GM19395 (cell line): ENCODE results near the gene PEMT.

ENCODE experiments used
- ATAC-seq: cut with Tn5 transposase; IDR thresholded peaks from one replicate; pipeline ENCODE4 v1.9.1; 2021; ENCODE audit warnings: mild to moderate bottlenecking, moderate library complexity; ENCODE audit not compliant: unreplicated experiment

The PEMT gene

GRCh38 chr17:17572010-17572785, 19.3 kb downstream of the PEMT start:
- ATAC-seq: no peak

DNA sequence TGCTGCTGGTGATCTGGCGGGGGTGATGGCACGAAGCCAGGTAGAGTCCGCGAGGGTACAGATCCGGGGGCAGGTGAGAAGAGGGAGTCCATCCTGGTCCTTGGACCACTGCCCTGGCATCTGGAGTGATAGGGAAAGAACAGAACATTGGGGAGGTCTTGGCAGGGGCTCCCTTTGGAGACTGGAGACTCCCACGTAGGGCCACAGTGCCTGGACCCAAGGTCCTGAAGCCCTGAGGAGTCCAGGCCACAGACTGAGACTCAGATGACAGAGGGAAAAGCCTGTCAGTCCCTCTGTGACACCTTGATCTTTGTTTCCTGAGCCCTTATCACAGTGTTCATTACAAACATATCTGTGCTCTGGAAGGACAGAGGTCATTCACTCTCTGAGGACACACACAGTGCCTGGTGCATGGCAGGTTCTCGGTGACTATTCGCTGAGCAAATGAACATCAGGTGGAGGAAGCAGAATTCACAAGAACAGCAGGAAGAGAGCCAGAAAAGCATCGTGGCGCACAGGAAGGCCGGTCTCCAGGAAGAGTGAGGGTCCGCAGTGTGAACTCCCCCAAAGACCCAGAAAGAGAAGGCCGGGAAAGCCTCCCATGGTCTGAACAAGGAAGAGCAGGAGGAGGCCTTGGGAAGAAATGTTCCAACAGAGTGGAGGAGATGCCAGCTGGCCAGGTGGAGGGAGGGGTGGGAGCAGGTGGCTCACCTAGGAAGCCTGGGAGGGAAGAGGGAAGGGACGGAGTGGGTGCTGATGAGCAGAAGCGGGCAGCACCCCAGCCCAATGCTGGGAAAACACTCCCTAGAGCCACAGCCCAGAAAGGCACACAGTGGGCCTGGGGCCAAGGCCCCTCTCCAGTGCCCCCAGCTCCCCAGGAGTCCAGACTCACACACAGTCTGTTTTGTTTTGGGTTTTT, 20.5 kb downstream of the PEMT start:
- no peak for ATAC-seq

DNA sequence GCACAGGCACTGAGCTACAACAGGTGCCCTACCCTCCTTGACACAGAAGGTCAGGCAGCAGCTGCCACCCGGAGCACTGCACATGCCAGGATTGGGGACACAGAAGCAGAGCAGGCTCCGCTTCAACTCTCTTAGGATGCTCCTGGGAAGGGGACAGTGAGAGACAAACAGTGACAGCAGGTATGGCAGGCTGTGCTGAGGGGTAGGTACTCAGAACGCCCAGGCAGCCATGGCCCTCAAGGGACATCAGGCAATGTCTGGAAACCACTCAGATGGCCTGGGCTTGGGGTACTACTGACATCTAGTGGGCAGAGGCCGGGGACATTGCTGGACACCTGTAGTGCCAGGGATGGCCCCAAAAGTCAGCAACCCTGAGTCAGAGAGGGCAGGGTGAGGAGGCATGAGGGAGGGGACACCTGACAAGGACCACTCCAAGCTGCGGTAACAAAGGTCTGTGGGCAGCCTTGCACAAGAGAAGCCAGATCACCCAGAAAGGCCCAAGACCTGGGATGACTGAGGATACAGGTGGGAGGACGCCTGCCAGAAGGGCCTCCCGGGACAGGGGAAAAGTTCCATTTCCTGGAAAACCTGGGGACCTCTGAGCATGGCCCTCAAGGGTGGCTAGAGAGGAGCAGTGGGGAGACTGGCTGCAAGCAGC, 21.2 kb downstream of the PEMT start:
- no peak for ATAC-seq

DNA sequence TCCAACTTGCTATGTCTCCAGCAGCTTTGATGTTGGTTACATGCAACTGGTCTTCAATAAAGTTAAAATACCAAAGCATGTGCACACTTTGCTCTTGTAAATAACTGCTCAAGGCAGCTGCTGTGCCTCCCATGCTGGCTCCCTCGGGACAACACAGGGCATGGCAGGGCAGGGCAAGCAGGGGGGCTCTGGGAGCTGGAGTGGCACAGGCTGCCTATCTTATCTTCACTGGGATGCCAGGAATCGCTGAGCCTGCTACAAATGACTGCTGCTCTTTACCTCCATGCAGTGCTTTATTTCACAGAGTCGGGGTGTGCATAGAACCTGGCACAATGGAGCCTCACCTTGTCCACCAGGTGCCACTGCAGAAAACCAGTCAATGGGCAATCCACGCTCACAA, 21.8 kb downstream of the PEMT start:
- no peak for ATAC-seq

DNA sequence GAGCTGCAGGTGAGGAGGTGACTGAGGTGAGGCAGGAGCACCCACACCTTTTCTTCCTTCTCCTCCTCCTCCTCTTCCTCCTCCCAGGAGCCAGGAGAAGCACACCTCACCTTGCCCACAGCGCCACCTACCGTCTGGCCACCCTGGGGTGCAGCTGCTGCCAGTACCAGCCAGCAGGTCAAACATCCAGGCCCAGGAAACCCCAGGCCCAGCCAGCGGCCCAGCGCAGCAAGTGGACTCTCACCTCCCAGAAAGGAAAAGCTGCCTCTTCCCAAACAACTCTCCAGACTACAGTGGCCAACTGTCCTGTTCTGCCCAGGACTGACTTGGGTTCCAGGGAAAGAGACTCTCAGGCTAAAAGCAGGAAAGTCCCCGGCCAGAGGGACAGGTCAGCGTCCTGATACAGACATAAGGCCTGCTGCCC, 22.7 kb downstream of the PEMT start:
- no peak for ATAC-seq

DNA sequence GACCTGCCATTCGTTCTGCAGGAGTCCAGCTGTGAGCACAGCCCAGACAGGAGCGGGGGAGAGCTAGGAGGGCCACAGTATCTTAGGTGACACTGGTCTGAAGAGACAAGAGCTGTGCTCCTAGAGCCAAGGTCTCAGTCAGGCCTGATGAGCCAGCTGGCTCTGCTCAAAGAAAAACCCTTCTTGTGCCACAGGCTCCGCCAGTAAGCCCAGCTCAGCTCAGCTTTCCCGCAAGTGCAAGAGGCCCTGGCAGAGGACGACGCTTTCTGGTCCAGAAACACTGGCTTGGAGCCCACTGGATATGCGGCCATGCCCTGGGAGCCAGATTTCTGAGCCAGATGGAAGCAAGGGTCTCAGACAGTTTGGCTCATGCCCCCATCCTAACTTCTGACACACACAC, 23.9 kb downstream of the PEMT start:
- ATAC-seq: no peak

DNA sequence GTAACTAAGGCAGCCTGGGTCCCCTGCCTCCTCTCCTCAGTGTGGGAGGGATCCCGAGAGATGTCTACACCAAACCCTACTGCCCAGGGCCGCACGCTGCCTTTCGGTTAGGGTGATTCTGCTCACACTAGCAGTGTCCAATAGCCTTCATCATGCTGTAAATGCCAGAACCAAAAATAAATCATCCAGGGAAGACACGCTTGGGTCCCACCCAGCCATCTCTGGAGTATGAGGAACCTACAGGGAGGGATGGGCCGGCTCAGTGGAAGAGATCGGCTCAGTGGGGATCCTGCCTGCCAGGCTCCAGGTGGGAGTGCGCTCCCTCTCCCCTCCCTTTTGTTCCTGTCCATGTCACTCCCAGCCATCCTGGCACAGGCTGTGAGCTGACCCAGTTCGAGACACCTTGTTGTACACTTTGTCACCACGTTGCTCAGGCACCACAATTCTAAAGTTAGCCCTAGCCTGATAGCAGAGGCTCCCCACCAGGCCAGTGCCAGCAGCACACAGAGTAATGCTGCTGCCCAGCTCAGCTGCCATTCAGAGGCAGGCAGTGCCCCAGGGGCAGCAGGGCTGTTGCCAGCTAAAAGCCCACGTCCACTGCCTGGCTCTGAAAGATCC, 24.5 kb downstream of the PEMT start:
- ATAC-seq: no peak

DNA sequence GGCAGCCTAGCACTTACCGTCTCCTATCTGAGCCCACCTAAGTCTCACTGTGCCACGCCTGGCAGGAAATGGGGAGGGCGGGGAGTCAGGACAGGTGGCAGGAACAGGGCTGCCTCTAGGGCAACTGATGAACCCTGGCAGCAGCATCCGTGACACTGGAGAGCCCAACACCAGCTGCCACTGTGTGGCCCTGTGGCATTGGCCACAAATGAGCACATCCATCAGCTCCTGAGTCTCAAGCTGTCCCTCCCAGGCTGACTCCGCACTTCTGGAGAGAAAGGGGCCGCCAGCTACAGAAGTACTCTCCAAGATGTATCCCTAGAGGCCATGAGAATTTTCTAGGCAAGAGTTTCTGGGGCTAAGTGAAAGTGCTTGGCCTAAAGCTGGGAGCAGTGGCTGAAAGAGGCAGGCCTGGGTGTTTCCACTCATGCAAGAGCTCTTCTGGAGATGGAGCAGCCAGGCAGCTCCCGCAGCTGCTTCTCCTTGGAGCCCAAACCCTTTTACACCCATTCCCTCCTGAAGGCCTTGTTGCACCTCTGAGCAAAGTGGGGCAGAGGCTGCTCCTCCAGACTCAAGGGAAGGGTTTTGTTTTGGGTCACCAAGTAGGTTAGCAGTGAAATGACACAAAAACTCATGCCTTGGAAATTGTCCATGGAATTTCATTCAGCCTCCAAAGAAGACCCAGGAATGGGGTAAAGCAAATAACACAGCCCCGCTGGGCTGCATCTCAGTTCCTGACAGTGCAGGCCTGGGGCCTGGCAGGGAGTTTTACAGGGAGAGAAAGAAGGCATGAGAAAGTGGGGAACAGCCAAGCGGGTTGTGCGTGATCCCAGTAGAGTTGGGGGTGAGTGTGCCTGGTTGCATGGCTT, 25.8 kb downstream of the PEMT start:
- ATAC-seq: no peak

- no peak for ATAC-seq
Observed at GRCh38 chr17:17564896-17565295, 26.6 kb downstream of the PEMT start.

DNA sequence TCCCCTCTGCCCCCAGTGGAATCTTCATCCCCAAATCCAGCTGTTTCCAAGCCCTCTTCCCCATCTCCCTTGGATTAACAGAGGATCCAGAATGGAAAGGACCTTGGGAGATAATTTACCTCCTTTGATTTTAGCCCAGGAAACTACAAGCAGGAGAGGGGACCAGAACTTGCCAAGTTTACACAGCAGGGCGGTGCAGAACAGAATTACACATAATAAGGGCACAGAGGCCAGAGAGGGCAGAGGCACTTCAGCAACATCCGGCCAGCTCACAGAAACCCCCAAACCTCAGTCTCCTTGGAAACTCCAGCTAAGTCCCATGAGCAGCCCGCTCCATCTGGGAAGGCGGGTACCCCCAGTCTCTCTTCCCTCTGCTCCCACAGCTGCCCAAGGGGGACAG, 27.2 kb downstream of the PEMT start:
- ATAC-seq: no peak

DNA sequence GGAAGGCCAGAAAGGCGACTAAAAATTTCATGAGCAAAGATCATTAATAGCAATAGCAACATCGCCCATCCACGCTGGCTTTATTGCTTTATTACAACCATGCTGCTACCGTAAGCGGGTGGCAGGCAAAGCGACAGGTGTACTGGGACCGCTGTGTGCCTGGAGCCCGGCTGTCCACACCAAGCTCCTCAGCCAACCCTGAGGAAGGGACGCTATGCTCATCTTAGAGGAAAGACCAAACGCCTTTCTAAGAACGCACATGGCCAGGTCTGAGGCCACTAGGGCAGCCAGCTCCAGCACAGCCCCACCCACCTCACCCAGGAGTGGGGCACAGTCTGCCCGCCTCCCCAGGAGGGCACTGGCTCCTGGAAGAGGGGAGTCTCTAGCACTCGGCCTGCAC, 28.0 kb downstream of the PEMT start:
- ATAC-seq: no peak

GRCh38 chr17:17562146-17562511, 29.4 kb downstream of the PEMT start:
- ATAC-seq: no peak

DNA sequence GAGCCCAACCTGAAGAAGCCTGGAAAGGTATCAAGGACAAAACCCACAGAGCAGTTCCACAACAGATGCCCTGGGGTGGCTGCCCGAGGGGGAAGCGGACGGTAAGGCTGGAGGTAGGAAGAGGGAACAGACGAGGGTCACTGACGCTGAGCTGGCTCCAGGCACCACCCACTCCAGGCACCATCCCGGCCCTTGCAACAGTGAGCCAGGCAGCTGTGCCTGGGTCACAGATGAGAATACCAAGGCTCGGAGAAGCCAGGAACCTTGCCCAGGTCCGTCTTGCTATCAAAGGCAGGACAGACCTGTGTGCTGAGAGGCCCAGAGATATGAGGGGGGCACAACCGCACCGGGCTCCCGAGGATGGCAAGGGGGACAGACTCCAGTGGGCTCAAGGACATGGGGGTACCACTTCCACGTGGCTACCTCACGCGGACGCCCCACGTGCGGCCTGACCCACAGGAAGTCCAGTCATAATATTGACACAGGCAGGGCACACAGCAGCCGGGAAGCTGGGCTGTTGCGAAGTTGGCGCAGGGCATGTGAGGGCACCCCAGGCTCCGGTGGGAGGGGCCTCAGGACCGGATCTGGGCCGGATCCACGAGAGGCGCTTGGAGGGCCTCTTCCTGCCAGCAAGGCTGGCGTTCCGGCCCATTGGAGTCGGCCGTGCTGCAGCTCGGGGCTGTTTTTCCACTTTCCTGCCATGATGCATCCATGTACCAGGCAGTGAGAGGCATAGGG, 29.9 kb downstream of the PEMT start:
- ATAC-seq: no peak

GRCh38 chr17:17560975-17561374, 30.5 kb downstream of the PEMT start:
- no peak for ATAC-seq

GRCh38 chr17:17560167-17560566, 31.3 kb downstream of the PEMT start:
- no peak for ATAC-seq

DNA sequence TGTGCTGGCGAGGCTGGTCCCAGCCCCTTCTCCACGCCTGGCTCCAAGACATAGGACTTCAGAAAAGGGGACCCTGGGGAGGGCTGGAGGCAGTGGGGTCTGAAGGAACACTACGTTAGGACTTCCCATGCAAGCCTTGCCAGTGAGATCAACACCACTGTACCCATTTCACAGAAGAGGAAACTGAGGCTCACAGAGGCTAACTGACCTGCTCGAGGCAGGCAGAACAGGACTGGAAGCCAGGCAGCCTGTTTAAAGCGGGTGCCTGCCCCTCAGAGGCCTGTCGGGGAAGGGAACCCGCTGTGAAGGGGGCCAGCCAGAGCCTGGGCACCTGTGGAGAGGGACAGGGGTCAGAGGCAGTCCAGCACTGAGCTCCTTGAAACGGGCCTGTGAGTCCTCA, 32.3 kb downstream of the PEMT start:
- no peak for ATAC-seq

DNA sequence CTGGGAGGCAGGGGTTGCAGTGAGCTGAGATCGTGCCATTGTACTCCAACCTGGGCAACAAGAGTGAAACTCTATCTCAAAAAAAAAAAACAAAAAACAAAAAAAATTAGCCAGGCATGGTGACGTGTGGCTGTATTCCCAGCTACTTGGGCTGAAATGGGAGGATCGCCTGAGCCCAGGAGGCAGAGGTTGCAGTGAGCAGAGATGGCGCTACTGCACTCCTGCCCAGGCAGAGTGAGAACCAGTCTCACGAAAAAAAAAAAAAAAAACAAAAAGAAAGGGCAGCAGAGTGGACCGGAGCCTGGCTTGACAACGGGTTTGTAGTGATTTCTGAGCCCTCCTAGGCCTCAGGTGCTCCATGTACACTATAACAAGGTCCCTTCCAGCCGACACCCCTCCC, 33.1 kb downstream of the PEMT start:
- no peak for ATAC-seq

DNA sequence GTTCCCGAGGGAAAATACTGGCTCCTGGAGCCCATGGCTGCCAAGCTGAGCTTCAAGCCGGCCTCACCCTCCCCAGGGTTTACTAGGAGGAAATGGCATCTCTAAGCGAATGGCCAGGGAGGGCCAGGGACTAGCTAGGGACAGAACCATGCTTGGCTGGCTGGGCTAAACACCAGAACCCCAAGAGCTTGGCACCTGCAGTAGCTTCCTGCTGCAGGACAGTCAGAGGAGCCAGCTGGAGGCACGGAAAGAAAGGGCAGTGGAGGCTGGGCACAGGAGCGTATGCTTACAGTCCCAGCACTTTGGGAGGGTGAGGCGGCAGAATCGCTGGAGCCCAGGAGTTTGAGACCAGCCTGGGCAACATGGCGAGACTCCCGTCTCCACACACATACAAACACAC, 33.7 kb downstream of the PEMT start:
- ATAC-seq: no peak

DNA sequence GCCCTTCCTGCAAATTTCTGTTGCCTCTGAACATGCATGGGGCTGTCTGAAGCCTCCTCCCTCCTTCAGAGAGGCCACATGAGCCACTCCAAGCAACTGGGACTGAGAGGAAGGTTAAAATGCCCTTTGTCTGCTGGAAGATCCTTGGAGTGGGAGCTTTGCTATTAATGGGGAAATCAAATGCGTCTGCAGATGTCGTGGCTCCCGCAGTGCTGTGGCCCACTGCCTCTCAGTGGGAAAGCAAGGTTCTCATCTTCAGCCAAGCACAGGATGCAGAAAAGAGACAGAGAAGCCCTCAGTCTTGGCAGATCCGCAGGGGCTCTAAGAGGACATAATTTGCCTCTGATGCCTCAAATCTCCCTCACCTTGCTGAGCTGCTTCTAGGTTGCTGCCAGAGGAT, 34.8 kb downstream of the PEMT start:
- no peak for ATAC-seq

GRCh38 chr17:17555906-17556305, 35.6 kb downstream of the PEMT start:
- no peak for ATAC-seq
